Mucosa of stomach (tissue), 1 donor: ENCODE measurements around the gene SPRR1A.

Experiments
- H3K27me3 ChIP-seq: one replicate; pipeline ENCODE4 v1.7.0; 2013; ENCODE audit warnings: mild to moderate bottlenecking, low read length; ENCODE audit not compliant: control insufficient read depth, insufficient read depth
- H3K36me3 ChIP-seq: one replicate; pipeline ENCODE4 v1.7.0; 2013; ENCODE audit warnings: low read length; ENCODE audit not compliant: control insufficient read depth, insufficient read depth
- H3K4me1 ChIP-seq: one replicate; pipeline ENCODE4 v1.7.0; 2013; ENCODE audit warnings: mild to moderate bottlenecking, low read length; ENCODE audit not compliant: control insufficient read depth, insufficient read depth
- H3K4me3 ChIP-seq: one replicate; pipeline ENCODE4 v1.7.0; 2013; ENCODE audit warnings: low read length
- H3K9ac ChIP-seq: one replicate; pipeline ENCODE4 v1.7.0; 2013; ENCODE audit warnings: mild to moderate bottlenecking, low read length, moderate library complexity
- H3K9me3 ChIP-seq: one replicate; pipeline ENCODE4 v1.7.0; 2013; ENCODE audit warnings: mild to moderate bottlenecking, low read length, moderate library complexity; ENCODE audit not compliant: control insufficient read depth
- donor health status: Pancreatic carcinoma.

SPRR1A gene

GRCh38 chr1:152980676-152981075, 3.2 kb upstream of the SPRR1A start:
- Histone ChIP-seq H3K4me3 (no peak overlapping the region), H3K9me3 (no peaks in the 10 kb centered on the region), H3K27me3 (no peaks in the 10 kb centered on the region), H3K9ac (no peak overlapping the region), H3K36me3 (no peaks in the 10 kb centered on the region), H3K4me1 (no peaks in the 10 kb centered on the region)

- Histone ChIP-seq H3K36me3 (no peaks in the 10 kb centered on the region), H3K4me3 (no peak overlapping the region), H3K9ac (no peak overlapping the region), H3K9me3 (no peaks in the 10 kb centered on the region), H3K4me1 (no peaks in the 10 kb centered on the region), H3K27me3 (no peaks in the 10 kb centered on the region)
These were observed 2.6 kb upstream of the SPRR1A start for GRCh38 chr1:152981146-152981871.

- H3K27me3 ChIP-seq = no peaks in the 10 kb centered on the region
- no peaks in the 10 kb centered on the region for H3K4me1 ChIP-seq
- no peak overlapping the region for H3K4me3 ChIP-seq
- no peaks in the 10 kb centered on the region for H3K9me3 ChIP-seq
- H3K36me3 ChIP-seq = no peaks in the 10 kb centered on the region
- H3K9ac ChIP-seq = no peak overlapping the region
These were observed 1.8 kb upstream of the SPRR1A start for GRCh38 chr1:152982076-152982475.

GRCh38 chr1:152983234-152983633, 647 bp upstream of the SPRR1A start:
- H3K9ac ChIP-seq = no peak overlapping the region
- no peaks in the 10 kb centered on the region for H3K36me3 ChIP-seq
- H3K27me3 ChIP-seq = no peaks in the 10 kb centered on the region
- H3K9me3 ChIP-seq = no peaks in the 10 kb centered on the region
- H3K4me1 ChIP-seq = no peaks in the 10 kb centered on the region
- H3K4me3 ChIP-seq = no peak overlapping the region

- no peak overlapping the region for H3K9ac ChIP-seq
- no peaks in the 10 kb centered on the region for H3K27me3 ChIP-seq
- no peaks in the 10 kb centered on the region for H3K36me3 ChIP-seq
- H3K9me3 ChIP-seq = no peaks in the 10 kb centered on the region
- no peaks in the 10 kb centered on the region for H3K4me1 ChIP-seq
- no peak overlapping the region for H3K4me3 ChIP-seq
These were observed 2.7 kb downstream of the SPRR1A start for GRCh38 chr1:152986578-152986977.

- Histone ChIP-seq H3K36me3 (no peaks in the 10 kb centered on the region), H3K4me3 (no peak overlapping the region), H3K9ac (no peak overlapping the region), H3K27me3 (peaks cover 5% of the 10 kb centered on the region), H3K4me1 (no peaks in the 10 kb centered on the region), H3K9me3 (no peaks in the 10 kb centered on the region)
These were observed 9.3 kb downstream of the SPRR1A start for GRCh38 chr1:152993186-152993585.

GRCh38 chr1:152995842-152996241, 12.0 kb downstream of the SPRR1A start:
- Histone ChIP-seq H3K27me3 (peaks cover 5% of the 10 kb centered on the region), H3K4me1 (no peaks in the 10 kb centered on the region), H3K4me3 (no peak overlapping the region), H3K9me3 (no peaks in the 10 kb centered on the region), H3K36me3 (no peaks in the 10 kb centered on the region), H3K9ac (no peak overlapping the region)

- Histone ChIP-seq H3K27me3 (peaks cover 5% of the 10 kb centered on the region), H3K4me3 (no peak overlapping the region), H3K4me1 (no peaks in the 10 kb centered on the region), H3K36me3 (no peaks in the 10 kb centered on the region), H3K9ac (no peak overlapping the region), H3K9me3 (no peaks in the 10 kb centered on the region)
These were observed 12.9 kb downstream of the SPRR1A start for GRCh38 chr1:152996633-152997400.

- H3K9ac ChIP-seq = no peak overlapping the region
- H3K4me1 ChIP-seq = no peaks in the 10 kb centered on the region
- H3K27me3 ChIP-seq = peaks cover 5% of the 10 kb centered on the region
- H3K4me3 ChIP-seq = no peak overlapping the region
- H3K9me3 ChIP-seq = no peaks in the 10 kb centered on the region
- H3K36me3 ChIP-seq = no peaks in the 10 kb centered on the region
These were observed 14.0 kb downstream of the SPRR1A start for GRCh38 chr1:152997901-152998300.

GRCh38 chr1:152998476-152998875, 14.6 kb downstream of the SPRR1A start:
- no peaks in the 10 kb centered on the region for H3K4me1 ChIP-seq
- no peaks in the 10 kb centered on the region for H3K9me3 ChIP-seq
- H3K4me3 ChIP-seq = no peak overlapping the region
- no peaks in the 10 kb centered on the region for H3K36me3 ChIP-seq
- no peak overlapping the region for H3K9ac ChIP-seq
- peaks cover 5% of the 10 kb centered on the region for H3K27me3 ChIP-seq

- Histone ChIP-seq H3K4me1 (no peaks in the 10 kb centered on the region), H3K9ac (no peak overlapping the region), H3K9me3 (no peaks in the 10 kb centered on the region), H3K27me3 (peaks cover 5% of the 10 kb centered on the region), H3K36me3 (no peaks in the 10 kb centered on the region), H3K4me3 (no peak overlapping the region)
These were observed 15.9 kb downstream of the SPRR1A start for GRCh38 chr1:152999818-153000217.

GRCh38 chr1:153000294-153000693, 16.4 kb downstream of the SPRR1A start:
- Histone ChIP-seq H3K9ac (no peak overlapping the region), H3K36me3 (no peaks in the 10 kb centered on the region), H3K27me3 (peaks cover 5% of the 10 kb centered on the region)

More at GRCh38 chr1:153000294-153000693, 16.4 kb downstream of the SPRR1A start:
- Histone ChIP-seq H3K4me1 (no peaks in the 10 kb centered on the region), H3K4me3 (no peak overlapping the region), H3K9me3 (no peaks in the 10 kb centered on the region)
